Peyer's patch (tissue), 4 donors: Measurements from ENCODE around the gene DND1. TPM values are rescaled to one million over a fixed set of nuclear protein-coding genes. Genes with fewer than 3 reads are reported as not detected.
"Not testable (repeated sequence)": the region's sequence is repeated elsewhere in the genome, so short reads cannot be mapped to it uniquely, and the experiment has no call there.

Source experiments
- DNase-seq, 3 donors: peaks; one replicate each; pipeline ENCODE4 v3.0.0-alpha.2; 2017 to 2019
- H3K27ac ChIP-seq, 4 donors: fragments of 200-600 bp; sonication (generic); one replicate each; pipeline ENCODE4 v1.5.1; 2016 to 2019
- H3K27me3 ChIP-seq, 2 donors: fragments of 200-600 bp; sonication (generic); one replicate each; pipeline ENCODE4 v1.5.1; 2019
- H3K36me3 ChIP-seq, 3 donors: fragments of 200-600 bp; sonication (generic); one replicate each; pipeline ENCODE4 v1.5.1; 2016 to 2019
- H3K4me1 ChIP-seq, 4 donors: fragments of 200-600 bp; sonication (generic); one replicate each; pipeline ENCODE4 v1.5.1; 2016 to 2019
- H3K4me3 ChIP-seq, 4 donors: fragments of 200-600 bp; sonication (generic); 1 replicate in 3 of 4; 2 replicates in 1 of 4; pipeline ENCODE4 v1.5.1; 2016 to 2019; ENCODE audit warnings: mild to moderate bottlenecking in 1 of 4
- H3K9me3 ChIP-seq, 4 donors: fragments of 200-600 bp; sonication (generic); one replicate each; pipeline ENCODE4 v1.5.1; 2016 to 2019; ENCODE audit warnings: mild to moderate bottlenecking in 1 of 4
- CTCF ChIP-seq, 6 experiments: fragments of 450-650 bp in 4 of 6; fragments of 200-600 bp in 2 of 6; sonication (generic) in 1 of 6; IDR thresholded peaks; one replicate each; pipeline ENCODE4 v1.5.1; 2017 to 2019; ENCODE audit warnings: antibody characterized with exemption in 6 of 6, mild to moderate bottlenecking in 3 of 6, moderate library complexity in 1 of 6
- POLR2A ChIP-seq, 2 donors: fragments of 450-650 bp; IDR thresholded peaks; one replicate each; pipeline ENCODE4 v1.5.1; 2017; ENCODE audit warnings: antibody characterized with exemption in 2 of 2, mild to moderate bottlenecking in 2 of 2, moderate library complexity in 2 of 2
- total RNA-seq, 4 donors: library from RNA; depleted of rRNA; stranded (reverse); fragments of >200 nt; gene quantifications; one replicate each; pipeline ENCODE4 v1.1.0, GENCODE V29; 2016

The DND1 gene
- 1 to 10 TPM in 3 of 4 donors, not detected in 1; 3.7 to 5.0 (median 3.8) TPM for total RNA-seq

- Histone ChIP-seq H3K4me3 (no peak within 1 kb of the TSS), H3K27me3 (no peaks in the 10 kb centered on the region), H3K27ac (no peak within 1 kb of the TSS), H3K4me1 (no peaks in the 10 kb centered on the region), H3K36me3 (peaks cover 0 to 91% (median 0%) of the 10 kb centered on the region in 3 donors), H3K9me3 (no peaks in the 10 kb centered on the region)
- DNase-seq, result no peak
- TF ChIP-seq CTCF (IDR thresholded peaks at IDR 0.05), result no peak
- no peak for TF ChIP-seq POLR2A (IDR thresholded peaks at IDR 0.05)
Observed at GRCh38 chr5:140673187-140673976, at the start of gene DND1. Gene DND1, minus strand, starts transcription at chr5:140673576. Its CDS starts 34 bp downstream, at chr5:140673542.

GRCh38 chr5:140721395-140721794 lies 48.0 kb upstream of the DND1 start:
- H3K4me1 ChIP-seq, H3K27me3 ChIP-seq, H3K9me3 ChIP-seq, H3K36me3 ChIP-seq, H3K4me3 ChIP-seq, DNase-seq, H3K27ac ChIP-seq: not testable (repeated sequence)

- H3K36me3 ChIP-seq, H3K9me3 ChIP-seq, H3K27me3 ChIP-seq, H3K27ac ChIP-seq, H3K4me1 ChIP-seq, H3K4me3 ChIP-seq, DNase-seq: not testable (repeated sequence)
Observed at GRCh38 chr5:140720738-140721137, 47.4 kb upstream of the DND1 start.

- no peak for TF ChIP-seq CTCF (IDR thresholded peaks at IDR 0.05)
- no peak for TF ChIP-seq POLR2A (IDR thresholded peaks at IDR 0.05)
- Histone ChIP-seq H3K4me3 (peak overlapping the region in 1 of 4 donors; percentile 32), H3K4me1 (no peaks in the 10 kb centered on the region), H3K27me3 (no peaks in the 10 kb centered on the region), H3K36me3 (no peaks in the 10 kb centered on the region), H3K27ac (peak overlapping the region in 3 of 4 donors; percentile 17 to 72 (median 44)), H3K9me3 (no peaks in the 10 kb centered on the region)
- no peak for DNase-seq
Observed at GRCh38 chr5:140718266-140718592, 44.9 kb upstream of the DND1 start.

- H3K9me3 ChIP-seq, H3K27me3 ChIP-seq, H3K4me3 ChIP-seq, DNase-seq, H3K36me3 ChIP-seq, H3K27ac ChIP-seq, H3K4me1 ChIP-seq: not testable (repeated sequence)
Observed at GRCh38 chr5:140716238-140716637, 42.9 kb upstream of the DND1 start.

GRCh38 chr5:140713562-140714094 lies 40.3 kb upstream of the DND1 start:
- Histone ChIP-seq H3K27ac (no peak overlapping the region), H3K9me3 (no peaks in the 10 kb centered on the region), H3K4me1 (peaks cover 0 to 4% (median 0%) of the 10 kb centered on the region in 4 donors), H3K4me3 (no peak overlapping the region), H3K36me3 (no peaks in the 10 kb centered on the region), H3K27me3 (no peaks in the 10 kb centered on the region)
- no peak for DNase-seq
- TF ChIP-seq CTCF (IDR thresholded peaks at IDR 0.05) (no peak), POLR2A (IDR thresholded peaks at IDR 0.05) (no peak)

GRCh38 chr5:140711794-140712193 lies 38.4 kb upstream of the DND1 start:
- H3K27ac ChIP-seq, result peak overlapping the region in 2 of 4 donors; percentile 83 to 85
- no peak for TF ChIP-seq POLR2A (IDR thresholded peaks at IDR 0.05)
- TF ChIP-seq CTCF (IDR thresholded peaks at IDR 0.05), result no peak
- H3K4me3 ChIP-seq, result peak overlapping the region in 1 of 4 donors; percentile 50
- no peaks in the 10 kb centered on the region for H3K9me3 ChIP-seq
- no peaks in the 10 kb centered on the region for H3K27me3 ChIP-seq
- H3K36me3 ChIP-seq, result no peaks in the 10 kb centered on the region
- peaks cover 0 to 4% (median 0%) of the 10 kb centered on the region in 4 donors for H3K4me1 ChIP-seq
- no peak for DNase-seq
